Measurements from ENCODE around the gene ZNF397. TPM values are rescaled to one million over a fixed set of nuclear protein-coding genes. Genes with fewer than 3 reads are reported as not detected.

ZNF397 gene
- total RNA-seq (2014; rRNA removed; shearing (Covaris generic)): 6.2 and 6.7 TPM in 2 replicates

GRCh38 chr18:35240664-35241447, at the start of gene ZNF397:
Gene ZNF397, plus strand, starts transcription at chr18:35241034. Its CDS starts 1,437 bp downstream, at chr18:35242471.

GRCh38 chr18:35290094-35290735, 49.4 kb downstream of the ZNF397 start, which contains the start of gene ZSCAN30:
Gene ZSCAN30, minus strand, starts transcription at chr18:35290229. Its CDS starts 25,877 bp downstream, at chr18:35264352.

Other genes with a start within 250 kb of the ZNF397 start
- 12.7 and 21.1 TPM in 2 replicates for gene MAPRE2, start 199.6 kb upstream of the ZNF397 start, total RNA-seq (2014; rRNA removed; shearing (Covaris generic))
- 5.1 and 7.4 TPM in 2 replicates for gene ZSCAN30, start 49.2 kb downstream of the ZNF397 start, total RNA-seq (2014; rRNA removed; shearing (Covaris generic))
- 21.1 and 24.2 TPM in 2 replicates for gene ZNF24, start 103.4 kb downstream of the ZNF397 start, total RNA-seq (2014; rRNA removed; shearing (Covaris generic))
- gene ZNF396, start 136.3 kb downstream of the ZNF397 start, total RNA-seq (2014; rRNA removed; shearing (Covaris generic)): 0.72 and 1.4 TPM in 2 replicates